Hematopoietic multipotent progenitor cell (in vitro differentiated cells): Measurements from ENCODE around the gene SOD1. TPM values are rescaled to one million over a fixed set of nuclear protein-coding genes. Genes with fewer than 3 reads are reported as not detected.
"Not testable (repeated sequence)": the region's sequence is repeated elsewhere in the genome, so short reads cannot be mapped to it uniquely, and the experiment has no call there.

Source experiments
- DNase-seq, 3 donors: peaks; one replicate each; pipeline ENCODE4 v3.0.0-alpha.2; 2011 to 2015; ENCODE audit warnings: low read depth in 2 of 3, low spot score in 2 of 3
- total RNA-seq: library from RNA; depleted of rRNA; stranded (reverse); fragments of >200 nt; gene quantifications from one replicate; pipeline ENCODE4 v1.2.3, GENCODE V29; 2012

Gene SOD1
- total RNA-seq, 1 donor, result 130 TPM

- DNase-seq, result peak in 1 of 3 donors; percentile 17
These were observed 4.5 kb upstream of the SOD1 start for GRCh38 chr21:31654821-31655580.

- DNase-seq, result no peak
These were observed 3.0 kb upstream of the SOD1 start for GRCh38 chr21:31656199-31657095.

DNA sequence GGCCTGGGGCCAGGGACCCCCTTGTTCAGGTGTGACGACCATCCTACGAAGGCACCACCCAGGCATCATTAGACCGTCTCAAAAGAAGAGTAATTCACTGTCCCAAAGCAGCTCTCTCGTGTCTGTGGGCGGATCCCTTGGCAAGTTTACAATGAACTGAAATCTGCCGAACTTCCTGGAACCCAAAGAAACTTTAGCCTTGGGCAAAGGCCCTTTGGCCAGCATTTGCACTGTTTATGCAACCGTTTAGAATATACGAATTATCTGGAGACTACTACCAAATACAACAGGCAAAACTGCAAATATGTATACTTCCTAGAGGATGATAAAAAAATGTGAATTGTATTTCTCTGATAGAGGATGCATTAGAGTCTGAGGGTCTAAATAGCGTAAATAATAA lies 1.4 kb upstream of the SOD1 start:
- no peak for DNase-seq

DNA sequence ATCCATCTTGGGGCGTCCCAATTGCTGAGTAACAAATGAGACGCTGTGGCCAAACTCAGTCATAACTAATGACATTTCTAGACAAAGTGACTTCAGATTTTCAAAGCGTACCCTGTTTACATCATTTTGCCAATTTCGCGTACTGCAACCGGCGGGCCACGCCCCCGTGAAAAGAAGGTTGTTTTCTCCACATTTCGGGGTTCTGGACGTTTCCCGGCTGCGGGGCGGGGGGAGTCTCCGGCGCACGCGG lies 282 bp upstream of the SOD1 start:
- no peak for DNase-seq

GRCh38 chr21:31660259-31660565 lies 719 bp downstream of the SOD1 start:
- DNase-seq, result no peak

- no peak for DNase-seq
These were observed 1.1 kb downstream of the SOD1 start for GRCh38 chr21:31660591-31660990.

GRCh38 chr21:31663584-31664249 lies 4.2 kb downstream of the SOD1 start:
- DNase-seq, result no peak

GRCh38 chr21:31665397-31665796 lies 5.9 kb downstream of the SOD1 start:
- DNase-seq, result no peak

- DNase-seq, result not testable (repeated sequence)
These were observed 6.4 kb downstream of the SOD1 start for GRCh38 chr21:31665869-31666268.

GRCh38 chr21:31666445-31667010 lies 7.0 kb downstream of the SOD1 start:
- DNase-seq, result peak in 1 of 3 donors; percentile 9

GRCh38 chr21:31667132-31667531 lies 7.6 kb downstream of the SOD1 start:
- DNase-seq, result no peak

DNA sequence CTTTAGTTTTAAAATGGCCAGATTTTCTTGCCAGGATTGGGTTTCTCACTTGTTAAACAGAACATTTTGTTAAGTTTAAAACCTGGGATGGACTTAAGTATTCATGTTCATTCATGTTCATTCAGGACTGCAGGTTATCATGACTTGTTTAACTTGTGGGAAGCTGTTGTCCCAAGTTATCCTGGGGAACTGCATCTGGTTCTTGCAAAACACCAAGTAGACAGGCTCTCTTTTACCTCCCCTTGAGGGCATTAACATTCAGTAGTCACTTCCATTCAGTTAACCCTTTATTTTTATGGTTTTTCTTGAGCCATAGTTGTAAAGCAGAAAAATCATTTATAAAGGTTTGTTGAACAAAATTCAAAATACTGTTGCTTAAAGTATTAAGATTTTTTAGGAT lies 8.1 kb downstream of the SOD1 start:
- DNase-seq, result no peak

- DNase-seq, result no peak
These were observed 9.4 kb downstream of the SOD1 start for GRCh38 chr21:31668651-31669491.

DNA sequence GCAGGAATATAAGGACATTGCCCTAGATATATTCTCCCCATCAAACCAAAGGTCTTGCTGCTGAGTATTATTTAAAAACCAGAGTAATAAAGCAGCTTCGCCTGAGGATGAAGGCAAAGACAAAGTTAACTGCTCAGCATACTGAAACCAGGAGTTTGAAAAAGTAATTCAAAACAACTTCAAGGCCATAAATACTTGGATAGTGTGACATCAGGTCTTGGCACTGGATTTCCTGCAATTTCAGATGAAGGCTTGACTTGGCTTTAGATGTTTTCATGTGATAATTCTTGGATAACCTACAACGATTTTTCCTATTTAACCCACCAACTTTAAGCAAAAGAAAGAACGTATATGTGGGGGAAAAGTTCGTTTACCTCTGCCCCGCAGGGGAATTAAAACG lies 10.6 kb downstream of the SOD1 start:
- no peak for DNase-seq

DNA sequence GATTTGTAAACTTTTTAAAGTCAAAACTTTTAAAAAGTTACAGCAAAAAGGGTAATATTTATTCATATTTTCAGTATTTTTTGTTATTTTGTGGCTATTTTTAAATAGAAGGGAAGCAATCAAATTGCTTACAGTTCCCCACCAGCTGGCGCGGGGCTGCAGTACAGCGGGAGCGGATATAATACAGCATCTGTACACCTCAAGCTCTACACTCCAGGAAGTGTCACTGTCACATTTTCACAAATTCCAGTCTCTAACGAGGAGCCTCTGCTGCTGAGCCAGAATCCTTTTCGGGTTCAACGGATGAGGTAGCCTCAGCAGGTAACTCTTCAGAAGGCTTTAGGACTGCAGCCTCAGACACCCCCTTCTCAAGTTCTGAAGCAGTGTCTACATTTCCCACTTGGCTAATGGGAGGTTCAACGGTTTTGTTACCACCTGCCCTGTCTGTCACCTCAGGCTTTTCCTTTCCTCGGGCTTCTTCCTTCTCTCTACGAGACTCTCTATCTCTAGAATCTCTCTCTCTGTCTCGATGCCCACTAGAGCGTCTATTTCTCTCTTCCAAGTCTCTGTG lies 11.7 kb downstream of the SOD1 start:
- DNase-seq, result no peak

- no peak for DNase-seq
These were observed 12.4 kb downstream of the SOD1 start for GRCh38 chr21:31671931-31672330.

GRCh38 chr21:31673321-31673912 lies 13.9 kb downstream of the SOD1 start:
- no peak for DNase-seq

- no peak for DNase-seq
These were observed 15.8 kb downstream of the SOD1 start for GRCh38 chr21:31675318-31675717.

- no peak for DNase-seq
These were observed 16.5 kb downstream of the SOD1 start for GRCh38 chr21:31675960-31676359.

GRCh38 chr21:31677047-31677446 lies 17.6 kb downstream of the SOD1 start:
- DNase-seq, result no peak
